ENCODE results near the gene SMYD1. TPM values are rescaled to one million over a fixed set of nuclear protein-coding genes. Genes with fewer than 3 reads are reported as not detected.

The SMYD1 gene
- total RNA-seq, 4 donors from 2014 or later: not detected

GRCh38 chr2:88099798-88100488 is 32.3 kb downstream of the SMYD1 start:
- WGBS: 18% methylated on average over 5 of the region's 5 CpGs
- no peaks in the 10 kb centered on the region for H3K36me3 ChIP-seq
- H3K27ac ChIP-seq: no peak overlapping the region
- TF ChIP-seq POLR2A (IDR thresholded peaks at IDR 0.05) (no peak), EP300 (IDR thresholded peaks at IDR 0.05) (no peak), CTCF (IDR thresholded peaks at IDR 0.05) (no peak), POLR2AphosphoS5 (IDR thresholded peaks at IDR 0.05) (no peak)
- no peaks in the 10 kb centered on the region for H3K27me3 ChIP-seq
- DNase-seq (ENCODE audit: low spot score in 2 of 2): no peak
- H3K4me1 ChIP-seq: peaks cover 9% of the 10 kb centered on the region
- no peaks in the 10 kb centered on the region for H3K9me3 ChIP-seq
- H3K4me3 ChIP-seq: no peak overlapping the region

GRCh38 chr2:88100489-88100858 is 32.8 kb downstream of the SMYD1 start:
- Histone ChIP-seq H3K27ac (no peak overlapping the region), H3K27me3 (no peaks in the 10 kb centered on the region), H3K4me3 (no peak overlapping the region), H3K36me3 (no peaks in the 10 kb centered on the region), H3K9me3 (no peaks in the 10 kb centered on the region), H3K4me1 (peaks cover 9% of the 10 kb centered on the region)
- TF ChIP-seq POLR2A (IDR thresholded peaks at IDR 0.05): no peak
- no peak for TF ChIP-seq POLR2AphosphoS5 (IDR thresholded peaks at IDR 0.05)
- TF ChIP-seq CTCF (IDR thresholded peaks at IDR 0.05): no peak
- no peak for TF ChIP-seq EP300 (IDR thresholded peaks at IDR 0.05)
- DNase-seq (ENCODE audit: low spot score in 2 of 2): no peak
- 57% methylated on average over 3 of the region's 3 CpGs for WGBS

- Histone ChIP-seq H3K36me3 (no peaks in the 10 kb centered on the region), H3K27me3 (no peaks in the 10 kb centered on the region), H3K4me3 (no peak overlapping the region), H3K27ac (no peak overlapping the region), H3K9me3 (no peaks in the 10 kb centered on the region), H3K4me1 (no peaks in the 10 kb centered on the region)
- no peak for DNase-seq (ENCODE audit: low spot score in 2 of 2)
- TF ChIP-seq EP300 (IDR thresholded peaks at IDR 0.05) (no peak), CTCF (IDR thresholded peaks at IDR 0.05) (no peak), POLR2AphosphoS5 (IDR thresholded peaks at IDR 0.05) (no peak), POLR2A (IDR thresholded peaks at IDR 0.05) (no peak)
- 67% methylated on average over 4 of the region's 4 CpGs for WGBS
Measured at GRCh38 chr2:88108796-88109195, 41.2 kb downstream of the SMYD1 start.

- no peaks in the 10 kb centered on the region for H3K27me3 ChIP-seq
- no peak overlapping the region for H3K27ac ChIP-seq
- 73% methylated on average over 2 of the region's 2 CpGs for WGBS
- no peaks in the 10 kb centered on the region for H3K36me3 ChIP-seq
- H3K4me1 ChIP-seq: no peaks in the 10 kb centered on the region
- H3K9me3 ChIP-seq: no peaks in the 10 kb centered on the region
- no peak overlapping the region for H3K4me3 ChIP-seq
- TF ChIP-seq CTCF (IDR thresholded peaks at IDR 0.05) (no peak), EP300 (IDR thresholded peaks at IDR 0.05) (no peak), POLR2AphosphoS5 (IDR thresholded peaks at IDR 0.05) (no peak)
- no peak for DNase-seq (ENCODE audit: low spot score in 2 of 2)
Measured at GRCh38 chr2:88110830-88111229, 43.2 kb downstream of the SMYD1 start.

- H3K4me1 ChIP-seq: no peaks in the 10 kb centered on the region
- no peaks in the 10 kb centered on the region for H3K9me3 ChIP-seq
- 81% methylated on average over 2 of the region's 2 CpGs for WGBS
- no peak overlapping the region for H3K27ac ChIP-seq
- no peak overlapping the region for H3K4me3 ChIP-seq
- TF ChIP-seq POLR2A (IDR thresholded peaks at IDR 0.05) (no peak), POLR2AphosphoS5 (IDR thresholded peaks at IDR 0.05) (no peak)
- H3K36me3 ChIP-seq: no peaks in the 10 kb centered on the region
- H3K27me3 ChIP-seq: peaks cover under 1% of the 10 kb centered on the region
- no peak for DNase-seq (ENCODE audit: low spot score in 2 of 2)
Measured at GRCh38 chr2:88113069-88113468, 45.4 kb downstream of the SMYD1 start.

- Histone ChIP-seq H3K4me1 (no peaks in the 10 kb centered on the region), H3K27ac (no peak overlapping the region), H3K4me3 (no peak overlapping the region), H3K36me3 (no peaks in the 10 kb centered on the region), H3K9me3 (no peaks in the 10 kb centered on the region), H3K27me3 (peaks cover 3% of the 10 kb centered on the region)
- TF ChIP-seq POLR2AphosphoS5 (IDR thresholded peaks at IDR 0.05): no peak
- no peak for TF ChIP-seq EP300 (IDR thresholded peaks at IDR 0.05)
- TF ChIP-seq POLR2A (IDR thresholded peaks at IDR 0.05): no peak
- no peak for TF ChIP-seq CTCF (IDR thresholded peaks at IDR 0.05)
- 66% methylated on average over 5 of the region's 5 CpGs for WGBS
- DNase-seq (ENCODE audit: low spot score in 2 of 2): no peak
Measured at GRCh38 chr2:88114889-88115288, 47.3 kb downstream of the SMYD1 start.
